A172 (cell line): ENCODE data around the gene NFIX. TPM values are rescaled to one million over a fixed set of nuclear protein-coding genes. Genes with fewer than 3 reads are reported as not detected.

Source experiments
- total RNA-seq: library from RNA; depleted of rRNA; stranded (reverse); fragments of >200 nt; shearing (Covaris generic); gene quantifications from 2 replicates; pipeline ENCODE4 v1.2.3, GENCODE V29; 2014; rRNA removed

NFIX gene
- total RNA-seq, 1 experiment from 2014 or later = 25.7 TPM

Other genes starting within 250 kb of the NFIX start
- not detected in 2 replicates for gene BEST2, start 243.7 kb upstream of the NFIX start, total RNA-seq
- 10.2 and 20.5 TPM in 2 replicates for gene HOOK2, start 219.9 kb upstream of the NFIX start, total RNA-seq
- 79.1 and 85.7 TPM in 2 replicates for gene JUNB, start 204.0 kb upstream of the NFIX start, total RNA-seq
- gene PRDX2, start 193.7 kb upstream of the NFIX start, total RNA-seq = not detected in 2 replicates
- not detected in 2 replicates for gene THSD8, start 193.4 kb upstream of the NFIX start, total RNA-seq
- gene RNASEH2A, start 188.9 kb upstream of the NFIX start, total RNA-seq = 88.8 and 89.6 TPM in 2 replicates
- 3.4 TPM in 1 of 2 replicates, not detected in the other for gene RTBDN, start 160.9 kb upstream of the NFIX start, total RNA-seq
- 1.3 and 3.2 TPM in 2 replicates for gene MAST1, start 157.0 kb upstream of the NFIX start, total RNA-seq
- 61.3 and 74.4 TPM in 2 replicates for gene DNASE2, start 114.0 kb upstream of the NFIX start, total RNA-seq
- not detected in 2 replicates for gene KLF1, start 108.3 kb upstream of the NFIX start, total RNA-seq
- 25.0 and 25.8 TPM in 2 replicates for gene GCDH, start 104.3 kb upstream of the NFIX start, total RNA-seq
- gene SYCE2, start 76.2 kb upstream of the NFIX start, total RNA-seq = 0.12 and 0.28 TPM in 2 replicates
- gene FARSA, start 61.8 kb upstream of the NFIX start, total RNA-seq = 98.2 and 99.1 TPM in 2 replicates
- gene CALR, start 56.9 kb upstream of the NFIX start, total RNA-seq = 1,790 and 1,863 TPM in 2 replicates
- 180 and 185 TPM in 2 replicates for gene RAD23A, start 49.6 kb upstream of the NFIX start, total RNA-seq
- 64.2 and 82.8 TPM in 2 replicates for gene GADD45GIP1, start 38.3 kb upstream of the NFIX start, total RNA-seq
- gene DAND5, start 25.9 kb upstream of the NFIX start, total RNA-seq = 0.10 and 0.36 TPM in 2 replicates
- not detected in 2 replicates for gene LYL1, start 107.4 kb downstream of the NFIX start, total RNA-seq
- gene TRMT1, start 121.3 kb downstream of the NFIX start, total RNA-seq = 46.7 and 49.1 TPM in 2 replicates
- 85.9 and 101 TPM in 2 replicates for gene NACC1, start 122.8 kb downstream of the NFIX start, total RNA-seq
- 129 and 147 TPM in 2 replicates for gene STX10, start 154.9 kb downstream of the NFIX start, total RNA-seq
- gene IER2, start 154.9 kb downstream of the NFIX start, total RNA-seq = 37.3 and 61.1 TPM in 2 replicates